Glutamatergic neuron (in vitro differentiated cells): ENCODE measurements around the gene CATSPERB. TPM values are rescaled to one million over a fixed set of nuclear protein-coding genes. Genes with fewer than 3 reads are reported as not detected.

ENCODE experiments used
- DNase-seq: peaks from one replicate; pipeline ENCODE4 v3.0.0; 2022
- H3K27ac Mint-ChIP-seq: one replicate; pipeline ENCODE4 v1.8.0; 2020; ENCODE audit warnings: mild to moderate bottlenecking, mixed read lengths, inconsistent platforms; ENCODE audit not compliant: unreplicated experiment
- H3K27me3 Mint-ChIP-seq: one replicate; pipeline ENCODE4 v1.8.0; 2020; ENCODE audit warnings: mild to moderate bottlenecking, moderate library complexity, mixed read lengths, inconsistent platforms; ENCODE audit not compliant: unreplicated experiment
- H3K36me3 Mint-ChIP-seq: one replicate; pipeline ENCODE4 v1.8.0; 2020; ENCODE audit warnings: mild to moderate bottlenecking, mixed read lengths, inconsistent platforms; ENCODE audit not compliant: unreplicated experiment
- H3K4me1 Mint-ChIP-seq: one replicate; pipeline ENCODE4 v1.8.0; 2020; ENCODE audit warnings: mild to moderate bottlenecking, low read depth, mixed read lengths, inconsistent platforms; ENCODE audit not compliant: unreplicated experiment
- H3K4me3 Mint-ChIP-seq: one replicate; pipeline ENCODE4 v1.8.0; 2020; ENCODE audit warnings: mild to moderate bottlenecking, mixed read lengths, inconsistent platforms; ENCODE audit not compliant: unreplicated experiment
- H3K9me3 Mint-ChIP-seq: one replicate; pipeline ENCODE4 v1.8.0; 2020; ENCODE audit warnings: mild to moderate bottlenecking, moderate library complexity, mixed read lengths, inconsistent platforms; ENCODE audit not compliant: unreplicated experiment
- CTCF ChIP-seq: fragments of 200-600 bp; sonication (generic); IDR thresholded peaks from one replicate; pipeline ENCODE4 v1.5.0; 2021; ENCODE audit not compliant: partially characterized antibody, unreplicated experiment
- total RNA-seq: library from RNA; stranded (reverse); fragmentation: NEBNext Ultra II Directional; extraction: Animal tissue kit (Norgen Biotek cat#: 25700); gene quantifications from one replicate; pipeline ENCODE4 v1.2.1, GENCODE V29; 2021; ENCODE audit not compliant: unreplicated experiment

Gene CATSPERB
- total RNA-seq, 1 donor from 2014 or later, result not detected

GRCh38 chr14:91586410-91586809, 145.5 kb downstream of the CATSPERB start:
- H3K4me3 Mint-ChIP-seq, result no peak overlapping the region
- H3K9me3 Mint-ChIP-seq, result peaks cover 1% of the 10 kb centered on the region
- no peaks in the 10 kb centered on the region for H3K4me1 Mint-ChIP-seq
- DNase-seq, result no peak
- TF ChIP-seq CTCF, result no peak
- no peak overlapping the region for H3K27ac Mint-ChIP-seq
- no peaks in the 10 kb centered on the region for H3K27me3 Mint-ChIP-seq
- peaks cover 9% of the 10 kb centered on the region for H3K36me3 Mint-ChIP-seq

GRCh38 chr14:91585856-91586255, 146.0 kb downstream of the CATSPERB start:
- peaks cover 1% of the 10 kb centered on the region for H3K9me3 Mint-ChIP-seq
- no peaks in the 10 kb centered on the region for H3K27me3 Mint-ChIP-seq

GRCh38 chr14:91582761-91583160, 149.1 kb downstream of the CATSPERB start:
- no peaks in the 10 kb centered on the region for H3K4me1 Mint-ChIP-seq
- H3K4me3 Mint-ChIP-seq, result no peak overlapping the region
- no peak overlapping the region for H3K27ac Mint-ChIP-seq
- H3K9me3 Mint-ChIP-seq, result peaks cover 7% of the 10 kb centered on the region
- no peak for DNase-seq
- peaks cover 9% of the 10 kb centered on the region for H3K36me3 Mint-ChIP-seq
- no peaks in the 10 kb centered on the region for H3K27me3 Mint-ChIP-seq
- TF ChIP-seq CTCF, result no peak

More at GRCh38 chr14:91585856-91586255, 146.0 kb downstream of the CATSPERB start:
- Mint-ChIP-seq H3K4me1 (no peaks in the 10 kb centered on the region), H3K36me3 (peaks cover 9% of the 10 kb centered on the region), H3K4me3 (no peak overlapping the region), H3K27ac (no peak overlapping the region)
- no peak for TF ChIP-seq CTCF
- no peak for DNase-seq

GRCh38 chr14:91580876-91581577, 150.9 kb downstream of the CATSPERB start:
- peaks cover 14% of the 10 kb centered on the region for H3K36me3 Mint-ChIP-seq
- no peak overlapping the region for H3K4me3 Mint-ChIP-seq
- no peak overlapping the region for H3K27ac Mint-ChIP-seq
- peaks cover 4% of the 10 kb centered on the region for H3K27me3 Mint-ChIP-seq
- peaks cover 7% of the 10 kb centered on the region for H3K9me3 Mint-ChIP-seq
- TF ChIP-seq CTCF, result no peak
- no peaks in the 10 kb centered on the region for H3K4me1 Mint-ChIP-seq
- DNase-seq, result no peak

- Mint-ChIP-seq H3K4me1 (no peaks in the 10 kb centered on the region), H3K27me3 (peaks cover 10% of the 10 kb centered on the region)
Measured at GRCh38 chr14:91577632-91578233, 154.2 kb downstream of the CATSPERB start.

More at GRCh38 chr14:91577632-91578233, 154.2 kb downstream of the CATSPERB start:
- TF ChIP-seq CTCF, result no peak
- DNase-seq, result no peak
- Mint-ChIP-seq H3K36me3 (peaks cover 5% of the 10 kb centered on the region), H3K9me3 (peaks cover 6% of the 10 kb centered on the region), H3K27ac (no peak overlapping the region), H3K4me3 (no peak overlapping the region)
